GM12864 (cell line): Measurements from ENCODE around the gene PGM3.

Source experiments
- DNase-seq: peaks from one replicate; pipeline ENCODE4 v3.0.0-alpha.2; 2011; ENCODE audit warnings: low read depth
- H3K4me3 ChIP-seq: 2 replicates; pipeline ENCODE4 v1.5.1; 2011; ENCODE audit warnings: mild to moderate bottlenecking, low read depth, low read length, control low read depth
- CTCF ChIP-seq: IDR thresholded peaks from 2 replicates; pipeline ENCODE4 v1.5.1; 2011; ENCODE audit warnings: low read depth, mild to moderate bottlenecking, moderate library complexity, low read length, control low read depth, inconsistent platforms; ENCODE audit errors: missing control alignments

Gene PGM3

GRCh38 chr6:83167726-83168278 lies 25.3 kb downstream of the PGM3 start:
- no peak for DNase-seq
- no peak overlapping the region for H3K4me3 ChIP-seq
- no peak for TF ChIP-seq CTCF

GRCh38 chr6:83160167-83160566 lies 32.9 kb downstream of the PGM3 start:
- no peak overlapping the region for H3K4me3 ChIP-seq
- DNase-seq = no peak
- TF ChIP-seq CTCF = no peak

GRCh38 chr6:83155794-83156193 lies 37.3 kb downstream of the PGM3 start:
- no peak for TF ChIP-seq CTCF
- H3K4me3 ChIP-seq = no peak overlapping the region
- no peak for DNase-seq

GRCh38 chr6:83153883-83154521 lies 39.1 kb downstream of the PGM3 start:
- no peak for DNase-seq
- no peak for TF ChIP-seq CTCF
- H3K4me3 ChIP-seq = no peak overlapping the region

- H3K4me3 ChIP-seq = no peak overlapping the region
- no peak for DNase-seq
- no peak for TF ChIP-seq CTCF
Observed at GRCh38 chr6:83152913-83153312, 40.2 kb downstream of the PGM3 start.

GRCh38 chr6:83151114-83151513 lies 42.0 kb downstream of the PGM3 start:
- DNase-seq = no peak
- H3K4me3 ChIP-seq = no peak overlapping the region
- TF ChIP-seq CTCF = no peak

- DNase-seq = no peak
- no peak for TF ChIP-seq CTCF
- no peak overlapping the region for H3K4me3 ChIP-seq
Observed at GRCh38 chr6:83138758-83139157, 54.3 kb downstream of the PGM3 start.
